ENCODE measurements around the gene NVL.

- TF ChIP-seq, protein P1, sequence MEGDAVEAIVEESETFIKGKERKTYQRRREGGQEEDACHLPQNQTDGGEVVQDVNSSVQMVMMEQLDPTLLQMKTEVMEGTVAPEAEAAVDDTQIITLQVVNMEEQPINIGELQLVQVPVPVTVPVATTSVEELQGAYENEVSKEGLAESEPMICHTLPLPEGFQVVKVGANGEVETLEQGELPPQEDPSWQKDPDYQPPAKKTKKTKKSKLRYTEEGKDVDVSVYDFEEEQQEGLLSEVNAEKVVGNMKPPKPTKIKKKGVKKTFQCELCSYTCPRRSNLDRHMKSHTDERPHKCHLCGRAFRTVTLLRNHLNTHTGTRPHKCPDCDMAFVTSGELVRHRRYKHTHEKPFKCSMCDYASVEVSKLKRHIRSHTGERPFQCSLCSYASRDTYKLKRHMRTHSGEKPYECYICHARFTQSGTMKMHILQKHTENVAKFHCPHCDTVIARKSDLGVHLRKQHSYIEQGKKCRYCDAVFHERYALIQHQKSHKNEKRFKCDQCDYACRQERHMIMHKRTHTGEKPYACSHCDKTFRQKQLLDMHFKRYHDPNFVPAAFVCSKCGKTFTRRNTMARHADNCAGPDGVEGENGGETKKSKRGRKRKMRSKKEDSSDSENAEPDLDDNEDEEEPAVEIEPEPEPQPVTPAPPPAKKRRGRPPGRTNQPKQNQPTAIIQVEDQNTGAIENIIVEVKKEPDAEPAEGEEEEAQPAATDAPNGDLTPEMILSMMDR (IDR thresholded peaks at IDR 0.05; ENCODE audit: low read length), result no peak
- TF ChIP-seq EZH2 (IDR thresholded peaks at IDR 0.05; ENCODE audit: borderline replicate concordance, low read length), result no peak
Observed at GRCh38 chr1:224331824-224332223, 1.9 kb upstream of the NVL start.

All from OCI-LY1 (cell line).